ENCODE data around the gene AP3S2. TPM values are rescaled to one million over a fixed set of nuclear protein-coding genes. Genes with fewer than 3 reads are reported as not detected.

Gene AP3S2
- total and polyA plus RNA-seq, 2 of the 8 experiments (the other 6 are each of a cell fraction or from before 2014, with no cell fraction given) = 19.2 to 45.4 TPM

GRCh38 chr15:89857673-89858072 is 36.1 kb downstream of the AP3S2 start:
- no peaks in the 10 kb centered on the region for H3K79me2 ChIP-seq (ENCODE audit: control insufficient read depth in 1 of 2, insufficient read depth in 2 of 2, low read length in 2 of 2)
- H4K91ac ChIP-seq (replicated peaks; ENCODE audit: insufficient read length, low read length) = no peak overlapping the region
- H3K4me2 ChIP-seq (ENCODE audit: insufficient read depth in 1 of 2, low read depth in 2 of 2, low read length in 2 of 2) = no peak overlapping the region
- H2BK15ac ChIP-seq (ENCODE audit: low read length) = no peak overlapping the region
- POLR2A ChIA-PET (ENCODE audit: partially characterized antibody) = no interaction called here
- no peaks in the 10 kb centered on the region for H4K20me1 ChIP-seq (replicated peaks in 1 of 2; ENCODE audit: control insufficient read depth in 1 of 2, insufficient read depth in 2 of 2, low read length in 2 of 2)
- H3K36me3 ChIP-seq (ENCODE audit: control insufficient read depth in 2 of 4, insufficient read depth in 4 of 4, low read length in 3 of 4) = peaks cover 0 to 17% (median 7%) of the 10 kb centered on the region in 4 experiments; a peak in 4 of 8 replicates
- H3K18ac ChIP-seq (ENCODE audit: extremely low read depth, low read length) = no peak overlapping the region
- no peak overlapping the region for H2AK5ac ChIP-seq (ENCODE audit: low read depth, low read length)
- H3K56ac ChIP-seq (replicated peaks; ENCODE audit: insufficient read length, low read depth, low read length) = no peak overlapping the region
- H4K8ac ChIP-seq (ENCODE audit: extremely low read depth, insufficient read depth, low read length) = no peak overlapping the region
- no peaks in the 10 kb centered on the region for H3K9me3 ChIP-seq (ENCODE audit: insufficient read depth in 2 of 2, low read depth in 1 of 2, low read length in 1 of 2)
- no peak overlapping the region for H3K23ac ChIP-seq (ENCODE audit: insufficient read length)
- TF ChIP-seq POLR2AphosphoS5 (IDR thresholded peaks at IDR 0.05; ENCODE audit: low read depth, low read length) = no peak
- no peak for TF ChIP-seq MAX (IDR thresholded peaks at IDR 0.05)
- TF ChIP-seq JUND (IDR thresholded peaks at IDR 0.05; ENCODE audit: low read length) = no peak
- no peak for TF ChIP-seq ATF2 (IDR thresholded peaks at IDR 0.05; ENCODE audit: low read length)
- no peak for TF ChIP-seq TBP (IDR thresholded peaks at IDR 0.05; ENCODE audit: low read depth, low read length)
- no peak overlapping the region for H2AFZ ChIP-seq (ENCODE audit: low read length)
- 91% methylated on average over 3 of the region's 3 CpGs; no CpG with 5 or more reads in 1 of the 2 experiments for WGBS, 2 experiments (ENCODE audit: extremely low coverage in 1 of 2, insufficient coverage in 1 of 2, insufficient read length in 1 of 2, insufficient replicate concordance in 2 of 2, low coverage in 1 of 2, low lambda C conversion rate in 2 of 2, missing lambda C conversion rate in 1 of 2)
- H3K79me1 ChIP-seq (ENCODE audit: low read depth, low read length) = no peaks in the 10 kb centered on the region
- no peak overlapping the region for H4K5ac ChIP-seq (ENCODE audit: insufficient read length, low read depth, low read length)
- no peak overlapping the region for H2BK120ac ChIP-seq (replicated peaks; ENCODE audit: low read depth, low read length)
- no peaks in the 10 kb centered on the region for H3K4me1 ChIP-seq (replicated peaks in 1 of 4; ENCODE audit: control insufficient read depth in 3 of 4, insufficient read depth in 4 of 4, low read length in 3 of 4)
- H2BK20ac ChIP-seq (ENCODE audit: low read length) = no peak overlapping the region
- no peaks in the 10 kb centered on the region for H3K23me2 ChIP-seq (ENCODE audit: low read depth, low read length)
- no peak for DNase-seq (ENCODE audit: low read depth in 1 of 2, low spot score in 2 of 2)
- no peak for FAIRE-seq
- no peak overlapping the region for H2BK12ac ChIP-seq (ENCODE audit: low read depth, low read length)
- H3K4ac ChIP-seq (replicated peaks; ENCODE audit: insufficient read length, low read depth, low read length) = no peak overlapping the region
- no peaks in the 10 kb centered on the region for H3K27me3 ChIP-seq (replicated peaks in 1 of 4; ENCODE audit: control insufficient read depth in 3 of 4, extremely low read depth in 1 of 4, insufficient read depth in 3 of 4, low read length in 3 of 4)
- no peak overlapping the region for H3K4me3 ChIP-seq (ENCODE audit: extremely low read depth in 1 of 4, insufficient read depth in 2 of 4, low read depth in 3 of 4, low read length in 4 of 4)
- H3K14ac ChIP-seq (ENCODE audit: insufficient read length) = no peak overlapping the region
- CTCF ChIA-PET (ENCODE audit: partially characterized antibody) = interaction anchor here (0.7 to 1.0 kb wide), 2 partner anchors 13 to 17 kb away, joined by 3 read pairs; no protein-coding TSS in a partner anchor
- H3K9ac ChIP-seq (replicated peaks in 1 of 4; ENCODE audit: extremely low read depth in 1 of 4, low read depth in 3 of 4, low read length in 3 of 4) = no peak overlapping the region
- H2BK5ac ChIP-seq (ENCODE audit: low read depth, low read length) = no peak overlapping the region
- H3K27ac ChIP-seq (ENCODE audit: low read depth, low read length) = no peak overlapping the region
